HG03575 (cell line): ENCODE data around the gene RDH14.
A peak's percentile ranks its signal among the peaks of the same experiment; 100 is the strongest.

Experiments used
- ATAC-seq: cut with Tn5 transposase; IDR thresholded peaks from one replicate; pipeline ENCODE4 v1.9.1; 2021; ENCODE audit not compliant: unreplicated experiment, insufficient number of reproducible peaks, low FRiP score; ENCODE audit errors: extremely low read depth

The RDH14 gene, protein sequence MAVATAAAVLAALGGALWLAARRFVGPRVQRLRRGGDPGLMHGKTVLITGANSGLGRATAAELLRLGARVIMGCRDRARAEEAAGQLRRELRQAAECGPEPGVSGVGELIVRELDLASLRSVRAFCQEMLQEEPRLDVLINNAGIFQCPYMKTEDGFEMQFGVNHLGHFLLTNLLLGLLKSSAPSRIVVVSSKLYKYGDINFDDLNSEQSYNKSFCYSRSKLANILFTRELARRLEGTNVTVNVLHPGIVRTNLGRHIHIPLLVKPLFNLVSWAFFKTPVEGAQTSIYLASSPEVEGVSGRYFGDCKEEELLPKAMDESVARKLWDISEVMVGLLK

DNA sequence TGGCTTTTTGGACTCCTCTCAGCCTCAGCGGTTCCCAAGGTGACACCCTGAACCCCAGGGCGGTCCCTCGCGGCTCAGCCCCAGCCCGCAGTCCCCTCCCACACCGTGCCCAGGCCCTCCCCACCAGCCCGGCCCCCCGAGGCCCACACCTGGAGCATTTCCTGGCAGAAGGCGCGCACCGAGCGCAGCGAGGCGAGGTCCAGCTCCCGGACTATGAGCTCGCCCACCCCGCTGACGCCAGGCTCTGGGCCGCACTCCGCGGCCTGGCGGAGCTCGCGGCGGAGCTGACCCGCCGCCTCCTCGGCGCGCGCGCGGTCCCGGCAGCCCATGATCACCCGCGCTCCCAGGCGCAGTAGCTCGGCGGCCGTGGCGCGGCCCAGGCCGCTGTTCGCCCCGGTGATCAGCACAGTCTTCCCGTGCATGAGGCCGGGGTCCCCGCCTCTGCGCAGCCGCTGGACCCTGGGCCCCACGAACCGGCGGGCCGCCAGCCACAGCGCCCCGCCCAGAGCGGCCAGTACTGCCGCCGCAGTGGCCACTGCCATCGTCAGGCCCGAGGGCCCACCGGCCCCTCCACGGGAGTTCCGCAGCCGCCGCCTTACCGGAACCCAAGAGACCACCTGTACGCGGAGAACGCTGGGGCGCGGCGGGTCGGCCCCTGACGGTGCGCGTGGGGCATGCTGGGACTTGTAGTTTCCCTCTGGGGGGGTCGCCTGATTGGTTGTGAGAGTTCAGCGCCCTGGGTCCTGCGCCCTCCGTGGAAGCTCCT lies at the start of gene RDH14:
Gene RDH14, minus strand, starts transcription at position 623 of the 766 bp plus-strand sequence. Its CDS starts 81 bp downstream, at position 542.
- peak; percentile 96 for ATAC-seq

DNA sequence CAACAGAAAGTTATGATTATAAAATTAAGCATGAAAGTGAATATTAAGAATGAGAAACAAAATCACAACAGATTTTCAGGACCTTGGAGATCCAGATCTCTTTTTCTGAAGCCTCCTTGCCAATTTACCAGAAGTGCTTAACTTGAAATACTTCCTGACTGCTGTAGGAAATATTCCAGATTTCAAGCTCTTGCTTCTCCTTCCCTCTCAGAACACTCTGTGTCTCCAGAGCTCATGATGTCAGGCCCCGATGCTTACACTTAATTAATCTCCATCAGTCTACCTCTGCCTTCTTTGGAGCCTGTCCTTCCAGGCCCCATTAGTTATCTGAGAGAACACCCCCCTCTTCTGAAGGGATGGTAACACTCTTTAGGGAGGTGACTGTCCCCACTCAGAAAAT lies 49.6 kb upstream of the RDH14 start:
- ATAC-seq, result no peak

DNA sequence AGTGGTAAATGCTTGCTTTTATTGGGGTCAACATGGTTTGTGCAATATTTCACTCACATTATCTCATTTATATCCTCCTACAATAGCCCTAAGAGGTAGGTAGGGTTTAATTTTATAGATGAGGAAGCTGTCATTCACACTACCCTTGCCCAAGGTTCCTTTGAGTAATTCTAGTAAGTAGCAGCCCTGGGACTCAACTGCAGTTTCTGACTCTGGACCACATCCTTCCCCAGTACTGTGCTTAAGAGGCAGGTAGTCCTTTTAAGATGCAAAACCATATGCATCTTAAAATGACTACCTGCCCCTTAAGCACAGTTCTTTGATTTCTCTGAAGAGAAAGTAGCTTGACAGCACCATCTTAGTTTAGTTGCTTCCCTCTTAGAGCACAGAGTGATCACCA lies 44.7 kb upstream of the RDH14 start:
- no peak for ATAC-seq

DNA sequence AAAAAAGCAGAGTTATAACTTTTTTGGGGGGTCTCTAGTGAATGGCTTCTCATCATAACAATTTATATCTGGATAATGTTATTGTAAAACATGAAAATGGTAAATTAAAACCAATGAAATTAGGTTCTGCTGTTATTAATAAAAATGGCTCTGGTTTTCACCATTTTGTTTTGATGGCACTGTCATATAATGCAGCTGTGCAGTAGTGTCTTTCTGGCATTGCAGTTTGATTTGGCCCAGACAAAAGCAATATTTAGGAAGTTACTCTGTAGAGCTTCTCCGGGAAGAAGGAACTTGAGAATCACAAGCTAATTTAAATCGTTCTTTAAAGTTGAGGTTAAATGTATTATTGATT lies 44.1 kb upstream of the RDH14 start:
- ATAC-seq, result no peak

DNA sequence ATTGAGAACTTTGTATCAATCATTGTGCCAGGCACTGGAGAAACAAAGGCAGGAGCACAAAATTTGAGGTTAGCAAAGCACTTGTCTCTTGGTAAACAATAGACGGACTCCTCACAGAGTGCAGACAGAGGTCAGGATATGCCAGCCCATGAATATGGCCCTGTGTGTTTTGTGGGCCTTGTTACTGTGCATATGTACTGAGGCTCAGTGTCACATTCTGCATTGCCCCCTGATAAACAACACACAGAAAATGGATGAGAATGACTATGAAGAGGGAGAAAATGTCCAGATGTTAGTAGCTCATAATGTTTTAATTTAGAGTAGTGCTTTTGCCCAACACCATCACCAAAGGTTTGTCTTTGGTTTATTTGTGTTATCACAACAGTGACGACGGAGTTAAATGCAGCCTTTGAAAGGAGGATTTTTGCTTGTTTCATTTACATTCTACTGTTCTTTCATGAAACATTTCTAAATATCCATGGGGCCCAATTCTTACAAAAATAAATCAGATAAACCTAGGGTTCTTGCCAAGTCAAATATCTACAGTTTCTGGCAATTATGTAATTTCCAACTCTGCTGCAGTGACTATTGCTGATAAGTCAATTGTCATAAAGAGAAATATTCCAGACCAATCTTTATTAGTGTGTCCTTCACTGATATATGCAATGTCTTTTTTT lies 43.5 kb upstream of the RDH14 start:
- no peak for ATAC-seq

DNA sequence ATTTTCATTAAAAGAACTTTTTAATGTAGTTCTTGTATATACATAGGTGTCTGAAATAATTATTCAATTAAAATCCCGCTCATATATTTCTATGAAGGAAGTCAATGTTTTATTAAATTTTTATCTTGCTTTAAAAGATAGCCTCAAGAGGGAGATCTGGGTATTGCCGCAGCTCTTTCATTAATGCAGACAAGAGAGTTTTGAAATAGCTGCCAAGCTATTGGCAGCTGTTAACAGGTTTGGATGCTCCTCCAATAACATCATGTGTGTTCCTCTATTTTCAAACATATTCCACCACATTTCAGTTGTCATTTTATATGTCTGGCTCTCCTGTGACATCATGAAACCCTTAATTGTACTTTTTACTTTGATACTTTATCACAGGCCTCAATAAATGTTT lies 41.8 kb upstream of the RDH14 start:
- no peak for ATAC-seq

DNA sequence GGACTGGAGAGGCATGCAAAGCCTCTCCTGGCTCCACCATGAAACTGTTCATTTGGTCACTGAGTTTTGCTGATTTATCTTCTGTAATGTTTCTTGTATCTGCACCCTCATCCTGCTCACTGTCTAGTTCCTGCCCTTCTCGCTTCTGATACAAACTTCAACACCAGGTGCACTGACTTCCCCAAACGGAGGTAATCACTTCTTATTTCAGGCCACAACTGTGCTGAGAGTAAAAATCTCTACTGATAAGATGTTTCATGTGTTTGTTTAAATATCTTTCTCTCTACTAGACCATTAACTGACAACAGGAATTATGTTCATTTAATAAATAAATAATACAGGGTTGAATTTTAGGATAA lies 39.8 kb upstream of the RDH14 start:
- no peak for ATAC-seq

DNA sequence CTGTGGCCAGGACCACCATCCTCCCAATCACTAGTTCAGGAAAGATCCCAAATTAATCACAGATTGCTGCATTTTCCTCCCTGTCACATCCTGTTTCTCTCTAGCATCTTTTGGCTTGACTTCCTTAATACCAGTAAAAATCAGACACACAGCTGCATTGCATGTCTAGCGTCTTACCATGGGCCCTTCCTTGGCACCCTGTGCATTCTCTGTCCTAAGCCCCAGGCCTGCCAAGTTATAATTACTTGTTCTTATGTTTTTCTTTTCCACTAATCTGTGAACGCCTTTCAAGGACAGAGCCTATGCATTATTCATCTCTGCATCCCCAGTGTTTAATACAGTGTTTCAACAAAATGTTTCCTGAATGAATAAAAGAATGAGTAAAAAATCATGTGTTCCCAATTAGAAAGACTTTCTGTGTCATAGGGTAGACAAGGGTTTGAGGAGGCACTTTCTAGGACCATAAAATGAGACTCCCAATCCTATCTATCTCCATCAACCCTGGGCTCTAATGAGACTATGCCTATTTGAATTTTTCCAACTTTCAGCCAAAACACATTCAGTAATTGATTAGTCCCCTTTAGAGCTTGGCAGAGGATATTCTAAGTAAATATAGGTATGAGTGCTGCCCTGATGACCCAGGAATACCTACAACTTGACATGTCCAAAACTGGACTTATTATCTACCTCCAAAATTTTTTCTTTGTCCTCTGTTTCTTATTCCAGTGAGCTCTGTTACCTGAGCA lies 39.2 kb upstream of the RDH14 start:
- no peak for ATAC-seq

DNA sequence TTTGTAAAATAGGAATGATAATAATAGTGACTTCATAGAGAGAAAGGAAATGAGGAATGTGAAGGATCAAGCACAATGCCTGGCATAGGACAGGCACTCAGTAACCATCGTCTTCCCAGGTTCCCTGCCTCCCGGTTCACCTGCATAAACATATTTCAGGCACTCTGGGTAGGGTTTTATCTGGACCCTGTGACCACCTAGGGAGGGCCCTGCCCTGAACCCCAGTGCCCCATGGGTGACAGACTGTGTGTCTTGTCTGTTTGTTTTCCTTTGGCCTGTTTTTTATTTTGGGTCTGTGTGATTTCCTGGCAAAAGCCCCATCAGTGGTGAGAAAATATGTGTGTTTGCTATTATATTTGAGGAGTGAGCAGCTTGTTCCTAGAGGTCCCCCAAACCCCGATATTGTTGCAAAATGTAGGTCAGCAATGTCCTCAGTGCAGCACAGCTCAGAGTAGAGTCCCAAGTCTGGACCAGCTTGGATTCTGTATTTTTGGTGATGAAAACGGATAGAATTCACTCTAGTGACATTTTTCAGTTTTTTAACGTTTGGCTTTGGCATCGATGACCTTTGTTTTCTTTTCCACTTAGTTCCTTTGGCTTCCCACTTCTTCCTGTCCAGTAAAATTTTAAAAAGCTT lies 38.5 kb upstream of the RDH14 start:
- ATAC-seq, result no peak

DNA sequence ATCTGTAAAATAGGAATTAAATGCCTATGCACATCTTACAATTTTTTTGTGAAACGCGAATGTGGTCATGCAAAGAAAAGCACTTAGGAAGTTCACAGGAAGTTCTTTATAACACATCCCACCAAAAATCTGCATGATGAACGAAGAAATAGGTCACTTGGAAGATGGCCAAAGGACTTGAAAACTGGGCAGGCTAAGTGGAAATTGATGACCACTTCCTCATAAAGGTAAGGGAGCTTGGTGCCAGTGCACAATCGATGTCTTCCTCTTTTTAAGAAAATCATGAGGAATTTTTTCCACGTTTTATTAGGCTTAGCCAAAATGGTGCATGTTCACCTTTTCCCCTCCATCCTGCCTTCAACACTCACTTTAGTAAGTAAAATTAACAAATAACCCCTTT lies 37.2 kb upstream of the RDH14 start:
- ATAC-seq, result no peak

DNA sequence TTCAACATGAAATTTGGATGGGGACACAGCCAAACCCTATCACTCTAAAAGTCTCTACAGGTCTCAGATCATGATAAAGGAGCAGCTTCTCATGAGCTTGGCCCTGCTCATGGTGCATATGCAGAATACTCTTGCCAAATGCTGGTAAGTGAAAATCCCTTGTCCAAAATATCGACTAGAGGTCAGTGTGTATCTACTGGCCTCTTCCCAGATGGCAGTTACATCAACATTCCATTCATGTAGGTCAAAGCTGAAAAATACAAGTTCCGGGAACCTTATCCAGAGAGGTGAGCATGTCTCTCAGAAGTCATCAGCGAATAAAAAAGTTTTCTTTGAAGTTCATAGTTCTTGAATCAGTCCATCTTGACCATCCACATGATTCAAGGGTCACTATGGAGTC lies 36.5 kb upstream of the RDH14 start:
- ATAC-seq, result no peak

DNA sequence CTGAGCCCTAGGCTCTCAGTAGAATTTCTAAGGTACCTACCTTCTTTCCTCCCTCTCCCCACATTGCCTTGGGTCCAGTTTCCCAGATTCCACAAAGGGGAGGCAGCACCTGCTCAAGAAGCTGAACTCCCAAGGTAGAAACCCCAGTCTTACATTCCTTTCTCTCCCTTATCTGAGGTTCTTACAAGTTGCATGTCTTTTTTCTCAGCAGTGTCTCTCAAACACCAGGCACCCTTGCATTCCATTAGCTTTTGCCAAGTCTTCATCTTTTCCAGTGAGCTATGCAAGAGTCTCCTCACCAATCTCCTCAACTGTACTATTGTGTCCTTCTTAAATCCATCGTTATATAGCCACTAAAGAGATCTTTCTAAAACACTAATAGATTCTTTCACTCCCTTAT lies 33.0 kb upstream of the RDH14 start:
- ATAC-seq, result no peak

DNA sequence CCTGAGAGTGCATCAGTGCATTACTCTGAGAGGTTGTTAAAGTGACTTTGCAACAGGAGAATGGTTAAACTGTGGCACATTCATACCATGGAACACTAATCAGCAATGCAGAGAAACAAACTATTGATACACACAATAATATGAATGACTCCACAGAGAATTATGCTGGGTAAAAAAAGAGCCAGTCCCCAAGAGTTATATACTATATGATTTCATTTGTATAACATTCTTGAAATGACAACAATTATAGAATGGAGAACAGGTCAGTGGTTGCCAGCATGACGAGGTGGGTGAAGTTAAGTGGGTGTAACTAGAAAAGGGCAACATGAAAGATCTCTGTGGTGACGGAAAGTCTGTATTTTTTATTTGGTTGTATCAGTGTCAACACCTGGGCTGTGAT lies 31.9 kb upstream of the RDH14 start:
- ATAC-seq, result no peak

DNA sequence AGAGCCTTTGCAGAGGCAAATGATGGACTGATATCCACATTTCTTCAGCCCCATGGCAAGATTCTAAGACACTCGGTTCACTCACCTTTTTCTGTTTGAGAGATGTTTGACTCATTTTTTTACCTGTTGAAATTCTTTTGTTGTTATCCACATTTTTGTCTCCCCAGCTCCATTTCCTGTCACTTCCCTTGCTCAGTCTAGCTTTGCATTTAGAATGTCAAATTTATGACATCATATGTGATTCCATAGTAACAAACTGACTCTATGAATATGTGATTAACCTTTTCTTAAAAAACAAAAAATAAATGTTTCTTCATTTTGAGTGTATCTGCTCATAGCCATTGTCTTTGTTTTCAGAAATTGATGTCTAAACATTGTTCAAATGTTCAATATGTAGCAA lies 28.9 kb upstream of the RDH14 start, which contains the start of gene NT5C1B:
Gene NT5C1B, minus strand, starts transcription at position 216 of the 400 bp plus-strand sequence. Its CDS starts 101 bp downstream, at position 115.
- ATAC-seq, result no peak

DNA sequence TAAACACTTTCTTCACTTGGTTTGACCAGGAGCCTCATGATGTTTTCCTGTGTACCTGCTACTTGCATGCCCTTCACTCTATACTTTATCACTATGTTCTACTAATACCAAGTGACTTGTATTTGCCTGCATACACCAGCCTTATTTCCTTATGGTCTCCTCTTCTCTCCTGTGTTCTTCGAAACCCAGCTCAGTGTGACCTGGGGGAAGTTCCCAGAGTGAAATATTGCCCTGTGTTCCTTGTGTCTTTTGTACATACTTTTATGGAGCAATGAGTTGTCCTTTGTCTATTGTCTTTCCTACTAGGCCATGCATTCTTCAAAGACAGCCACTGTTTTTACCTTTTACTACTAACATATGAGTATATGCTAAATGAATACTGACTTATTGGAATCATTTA lies 28.3 kb upstream of the RDH14 start:
- no peak for ATAC-seq

DNA sequence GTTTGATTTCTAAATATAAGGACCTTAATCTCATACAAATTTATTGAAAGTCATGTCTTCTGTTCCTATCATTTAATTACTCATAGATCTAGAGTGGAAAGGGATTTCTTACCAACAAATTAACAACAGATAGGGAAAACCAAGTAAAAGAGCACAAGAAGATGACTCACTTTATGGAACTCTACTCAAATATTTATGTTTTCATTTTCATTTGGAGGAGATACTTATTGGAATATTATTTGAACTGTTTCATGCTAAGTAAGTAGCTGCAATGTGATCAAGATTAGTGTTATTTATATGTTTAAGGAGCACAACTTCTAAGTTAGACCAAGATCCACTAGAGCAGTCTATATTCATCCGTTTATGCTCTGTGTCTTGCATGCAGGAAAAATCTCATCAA lies 27.6 kb upstream of the RDH14 start:
- no peak for ATAC-seq

DNA sequence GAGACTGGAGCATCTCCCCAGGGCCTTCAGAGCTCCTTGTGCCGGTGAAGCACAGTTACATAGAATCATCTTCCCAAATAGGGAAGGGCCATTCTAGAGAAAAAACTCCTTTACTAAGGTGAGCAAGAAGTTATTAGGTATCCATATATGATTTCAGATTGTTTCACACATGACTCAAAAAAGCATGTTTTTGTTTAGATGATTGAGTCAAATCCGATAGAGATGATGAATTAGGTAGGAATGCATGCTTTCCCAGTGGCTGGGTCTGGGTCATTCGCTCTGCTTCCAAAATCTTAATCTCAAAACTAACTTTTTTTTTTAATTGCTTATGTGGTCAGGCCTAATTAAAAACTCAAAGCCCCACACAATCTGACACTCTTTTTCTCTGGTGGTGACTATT lies 25.1 kb upstream of the RDH14 start:
- no peak for ATAC-seq

DNA sequence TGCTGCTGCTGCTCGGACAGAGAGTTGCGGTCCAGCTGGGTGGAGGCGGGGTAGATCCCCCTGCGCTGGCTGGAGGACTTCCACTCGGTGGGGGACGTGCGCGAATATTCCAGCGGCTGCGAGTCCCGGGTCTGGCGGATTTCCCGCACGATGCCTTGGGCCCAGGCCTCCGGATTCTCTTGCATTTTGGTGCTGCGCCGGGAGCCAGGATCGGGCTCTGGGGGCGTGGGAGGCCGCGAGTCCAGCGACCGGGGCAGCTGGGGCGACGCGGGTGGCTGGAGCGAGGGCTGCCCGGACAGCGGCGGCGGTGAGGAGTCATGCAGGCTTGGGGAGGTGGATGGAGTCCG lies 24.1 kb upstream of the RDH14 start:
- no peak for ATAC-seq
